HG02885 (cell line): ENCODE measurements around the gene FTH1.

Experiments used
- ATAC-seq: cut with Tn5 transposase; IDR thresholded peaks from one replicate; pipeline ENCODE4 v1.9.1; 2021; ENCODE audit warnings: mild to moderate bottlenecking; ENCODE audit not compliant: unreplicated experiment, poor library complexity

FTH1 gene

GRCh38 chr11:61980783-61981541 is 13.5 kb upstream of the FTH1 start:
- no peak for ATAC-seq

GRCh38 chr11:61978703-61979661 is 11.5 kb upstream of the FTH1 start:
- ATAC-seq, result no peak

- no peak for ATAC-seq
These were observed 9.5 kb upstream of the FTH1 start for GRCh38 chr11:61976813-61977475.

- no peak for ATAC-seq
These were observed 9.0 kb upstream of the FTH1 start for GRCh38 chr11:61976420-61976800.

- no peak for ATAC-seq
These were observed 8.4 kb upstream of the FTH1 start for GRCh38 chr11:61975638-61976419.

- no peak for ATAC-seq
These were observed 7.6 kb upstream of the FTH1 start for GRCh38 chr11:61974766-61975631.

GRCh38 chr11:61973476-61974162 is 6.2 kb upstream of the FTH1 start:
- no peak for ATAC-seq

- ATAC-seq, result no peak
These were observed 5.4 kb upstream of the FTH1 start for GRCh38 chr11:61972672-61973475.

- no peak for ATAC-seq
These were observed 4.8 kb upstream of the FTH1 start for GRCh38 chr11:61972112-61972671.

GRCh38 chr11:61971248-61972111 is 4.0 kb upstream of the FTH1 start:
- ATAC-seq, result no peak

GRCh38 chr11:61969838-61970662 is 2.6 kb upstream of the FTH1 start:
- ATAC-seq, result no peak

GRCh38 chr11:61969391-61969758 is 1.9 kb upstream of the FTH1 start:
- no peak for ATAC-seq

- no peak for ATAC-seq
These were observed 1.4 kb upstream of the FTH1 start for GRCh38 chr11:61968758-61969390.

- ATAC-seq, result peak; percentile 26
These were observed 707 bp upstream of the FTH1 start for GRCh38 chr11:61967924-61968757.

- no peak for ATAC-seq
These were observed 709 bp downstream of the FTH1 start for GRCh38 chr11:61966734-61967115.
